Measurements from ENCODE around the gene SUN2. TPM values are rescaled to one million over a fixed set of nuclear protein-coding genes. Genes with fewer than 3 reads are reported as not detected.

The SUN2 gene
- total RNA-seq, 3 donors from 2014 or later = 173 to 577 (median 266) TPM

- H3K36me3 ChIP-seq = peaks cover 7% of the 10 kb centered on the region
Measured at GRCh38 chr22:38724176-38724575, 31.6 kb downstream of the SUN2 start.

GRCh38 chr22:38721551-38721950 lies 34.2 kb downstream of the SUN2 start:
- Histone ChIP-seq H3K27ac (no peak overlapping the region), H3K27me3 (no peaks in the 10 kb centered on the region), H3K4me1 (no peaks in the 10 kb centered on the region), H3K36me3 (no peaks in the 10 kb centered on the region), H3K4me3 (no peak overlapping the region), H3K9me3 (no peaks in the 10 kb centered on the region)
- peak in 1 of 2 donors; percentile 31 for DNase-seq (ENCODE audit: low spot score in 2 of 2)
- intact Hi-C loops (cut with DNase I; ENCODE audit: low total_unique reads) = no loop called here
- TF ChIP-seq POLR2A (IDR thresholded peaks at IDR 0.05) = no peak
- no peak for TF ChIP-seq POLR2AphosphoS5 (IDR thresholded peaks at IDR 0.05)
- TF ChIP-seq CTCF (IDR thresholded peaks at IDR 0.05) = no peak

More at GRCh38 chr22:38724176-38724575, 31.6 kb downstream of the SUN2 start:
- DNase-seq (ENCODE audit: low spot score in 2 of 2) = no peak
- intact Hi-C loops (cut with DNase I; ENCODE audit: low total_unique reads) = no loop called here
- Histone ChIP-seq H3K9me3 (no peaks in the 10 kb centered on the region), H3K4me3 (no peak overlapping the region), H3K27me3 (no peaks in the 10 kb centered on the region), H3K4me1 (no peaks in the 10 kb centered on the region), H3K27ac (no peak overlapping the region)
- TF ChIP-seq POLR2AphosphoS5 (IDR thresholded peaks at IDR 0.05) (no peak), POLR2A (IDR thresholded peaks at IDR 0.05) (no peak), CTCF (IDR thresholded peaks at IDR 0.05) (no peak)

- H3K36me3 ChIP-seq = no peaks in the 10 kb centered on the region
- TF ChIP-seq POLR2AphosphoS5 (IDR thresholded peaks at IDR 0.05) (no peak), POLR2A (IDR thresholded peaks at IDR 0.05) (no peak), CTCF (IDR thresholded peaks at IDR 0.05) (no peak)
- intact Hi-C loops (cut with DNase I; ENCODE audit: low total_unique reads) = no loop called here
- H3K27me3 ChIP-seq = no peaks in the 10 kb centered on the region
- H3K4me1 ChIP-seq = no peaks in the 10 kb centered on the region
- no peak for DNase-seq (ENCODE audit: low spot score in 2 of 2)
- H3K9me3 ChIP-seq = no peaks in the 10 kb centered on the region
- H3K27ac ChIP-seq = no peak overlapping the region
- no peak overlapping the region for H3K4me3 ChIP-seq
Measured at GRCh38 chr22:38720350-38720749, 35.4 kb downstream of the SUN2 start.

- no peak for TF ChIP-seq POLR2AphosphoS5 (IDR thresholded peaks at IDR 0.05)
- TF ChIP-seq POLR2A (IDR thresholded peaks at IDR 0.05) = no peak
- no peak for TF ChIP-seq CTCF (IDR thresholded peaks at IDR 0.05)
- H3K27me3 ChIP-seq = no peaks in the 10 kb centered on the region
- no peaks in the 10 kb centered on the region for H3K4me1 ChIP-seq
- DNase-seq (ENCODE audit: low spot score in 2 of 2) = no peak
- no peaks in the 10 kb centered on the region for H3K9me3 ChIP-seq
- peak overlapping the region; percentile 34 to 54 for H3K27ac ChIP-seq
- intact Hi-C loops (cut with DNase I; ENCODE audit: low total_unique reads) = no loop called here
- no peak overlapping the region for H3K4me3 ChIP-seq
- no peaks in the 10 kb centered on the region for H3K36me3 ChIP-seq
Measured at GRCh38 chr22:38719196-38719595, 36.6 kb downstream of the SUN2 start.

GRCh38 chr22:38718414-38718813 lies 37.4 kb downstream of the SUN2 start:
- Histone ChIP-seq H3K27me3 (no peaks in the 10 kb centered on the region), H3K36me3 (no peaks in the 10 kb centered on the region), H3K4me1 (no peaks in the 10 kb centered on the region), H3K27ac (peak overlapping the region; percentile 34 to 54), H3K9me3 (no peaks in the 10 kb centered on the region), H3K4me3 (no peak overlapping the region)
- peak; percentile 68 to 73 for DNase-seq (ENCODE audit: low spot score in 2 of 2)
- no peak for TF ChIP-seq POLR2A (IDR thresholded peaks at IDR 0.05)
- peak in 2 of 3 donors; percentile 16 to 22 for TF ChIP-seq POLR2AphosphoS5 (IDR thresholded peaks at IDR 0.05)
- peak; percentile 66 to 90 (median 72) for TF ChIP-seq CTCF (IDR thresholded peaks at IDR 0.05)
- intact Hi-C loops (cut with DNase I; ENCODE audit: low total_unique reads) = no loop called here
